ENCODE data around the gene NLK.
"Not testable (repeated sequence)": the region's sequence is repeated elsewhere in the genome, so short reads cannot be mapped to it uniquely, and the experiment has no call there.

NLK gene

DNA sequence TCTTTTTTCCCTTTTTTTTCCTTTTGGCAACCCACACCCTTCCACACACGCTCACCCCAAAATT lies at the start of gene NLK:
Gene NLK (plus strand): TSS at position 21 of the 64 bp plus-strand sequence. CDS start 197 bp downstream, outside the sequence.
- no peak for DNase-seq

DNA sequence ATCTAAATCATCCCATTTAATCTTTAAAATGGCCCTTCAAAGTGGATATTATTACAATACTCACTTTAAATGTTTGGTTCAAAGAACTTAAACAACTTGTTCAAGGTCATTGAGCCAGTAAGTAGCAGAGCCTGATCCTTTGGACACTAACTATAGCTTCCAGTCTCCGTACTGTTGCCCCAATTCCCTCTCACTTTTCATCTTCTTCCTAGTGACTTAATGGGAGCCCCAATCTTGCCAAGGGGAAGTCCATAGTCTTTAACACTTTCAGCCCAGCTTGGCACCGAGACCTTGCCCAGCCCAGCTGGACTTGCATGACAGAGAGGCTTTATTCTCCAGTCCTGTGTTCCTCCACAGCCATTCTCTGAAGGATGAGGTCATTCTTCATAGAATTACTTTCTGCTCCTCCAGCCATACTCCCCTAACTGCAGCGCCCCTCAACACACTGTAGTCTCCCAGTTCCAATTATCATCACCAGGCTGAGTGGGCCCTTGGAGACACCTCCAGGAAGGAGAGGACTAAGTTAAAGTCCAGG lies 49.2 kb upstream of the NLK start:
- no peak for DNase-seq

GRCh38 chr17:27993723-27994310 lies 48.7 kb upstream of the NLK start:
- DNase-seq: no peak

GRCh38 chr17:27994586-27994985 lies 47.9 kb upstream of the NLK start:
- DNase-seq: no peak

GRCh38 chr17:27995554-27995953 lies 46.9 kb upstream of the NLK start:
- no peak for DNase-seq

DNA sequence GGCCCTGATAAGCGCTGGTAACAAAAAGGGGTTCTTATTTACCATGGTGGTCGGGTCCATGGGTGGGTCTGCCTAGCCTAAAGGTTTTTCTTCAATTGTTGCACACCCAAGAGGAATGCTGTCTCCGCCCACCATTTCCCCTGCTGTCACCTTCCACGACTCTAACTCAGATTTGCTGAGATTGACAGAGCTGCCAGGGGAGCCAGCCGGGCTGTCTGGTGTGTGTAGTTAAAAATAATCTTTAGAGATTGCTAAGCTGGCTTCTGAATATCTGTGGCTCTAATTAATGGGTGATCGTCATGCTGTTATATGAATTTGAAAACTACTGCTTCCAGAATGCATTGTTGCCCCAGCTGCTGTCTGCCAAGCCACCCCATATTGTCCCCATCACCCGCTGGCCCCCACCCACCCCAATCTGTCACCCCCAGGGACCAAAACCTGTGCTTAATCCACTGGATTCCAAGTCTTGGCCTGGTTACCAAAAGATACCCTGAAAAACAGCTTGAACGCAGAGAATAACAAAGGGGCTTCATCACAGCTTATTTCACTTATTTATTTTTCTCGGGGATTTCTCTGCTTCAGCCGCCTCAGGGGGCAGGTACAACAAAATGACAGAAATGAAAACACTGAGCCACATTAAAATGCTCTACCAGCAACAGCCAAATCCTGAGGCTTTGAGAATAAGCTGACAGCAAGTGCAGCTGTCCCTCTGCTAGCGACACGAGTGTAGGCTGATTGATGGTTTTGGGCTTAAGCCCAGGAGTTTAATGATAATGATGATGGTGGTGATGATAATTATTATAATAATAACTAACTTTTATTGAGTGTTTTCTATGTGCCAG lies 46.1 kb upstream of the NLK start:
- no peak for DNase-seq

GRCh38 chr17:27997044-27997401 lies 45.5 kb upstream of the NLK start:
- no peak for DNase-seq

DNA sequence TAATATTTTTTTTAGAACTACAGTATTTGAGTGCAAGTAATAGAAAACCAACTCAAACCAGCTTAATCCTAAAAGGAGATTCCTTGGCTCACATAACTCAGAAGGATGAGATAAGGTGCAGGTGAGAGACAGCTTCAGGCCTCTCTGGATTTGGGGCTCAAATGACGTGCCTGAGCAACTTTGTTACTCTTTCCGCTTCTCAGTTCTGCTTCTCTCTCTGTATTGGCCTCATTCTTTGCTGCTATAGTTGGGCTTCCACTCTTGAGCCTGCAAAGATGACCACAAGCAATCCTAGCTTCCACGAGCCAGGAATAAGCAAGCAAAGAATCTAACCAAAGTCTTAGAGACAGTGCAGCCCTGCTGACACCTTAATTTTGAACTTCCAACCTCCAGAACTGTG lies 45.0 kb upstream of the NLK start:
- DNase-seq: no peak

DNA sequence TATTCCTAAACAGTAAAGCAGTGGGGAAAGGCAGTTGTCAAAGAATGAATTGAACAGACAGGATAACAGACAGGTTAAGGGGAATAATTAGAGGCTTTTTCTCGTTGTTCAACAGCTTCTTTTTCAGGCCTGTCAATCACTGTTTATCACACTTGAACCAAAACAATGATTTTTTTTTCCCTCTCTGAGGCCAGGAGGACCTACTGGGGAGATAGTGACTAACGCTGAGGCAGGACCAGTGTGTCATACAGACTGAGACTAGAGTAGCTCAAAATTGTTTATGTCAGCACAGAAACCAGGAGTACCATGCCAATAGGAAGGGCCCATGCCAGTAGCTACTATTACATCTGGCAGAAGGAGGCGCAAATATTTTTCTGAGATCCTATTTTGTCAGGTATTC lies 41.3 kb upstream of the NLK start:
- no peak for DNase-seq

DNA sequence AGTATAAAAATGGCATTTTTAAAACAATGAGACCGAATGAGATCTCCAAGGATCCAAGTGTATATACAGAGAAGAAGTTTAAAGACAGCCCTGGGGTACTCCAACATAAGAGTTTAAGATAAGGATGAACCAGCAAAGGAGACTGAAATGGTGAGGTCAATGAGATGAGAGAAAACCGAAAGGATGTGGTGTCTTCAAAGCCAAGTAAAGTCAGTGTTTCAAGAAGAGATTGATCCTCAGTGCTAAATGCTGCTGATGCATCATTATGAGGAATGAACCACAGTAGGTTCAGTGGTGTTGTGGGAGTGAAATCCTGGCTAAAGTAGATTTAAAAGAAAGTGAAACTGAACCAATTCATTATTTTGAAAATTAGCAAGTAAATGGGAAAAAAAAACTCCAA lies 38.1 kb upstream of the NLK start:
- DNase-seq: no peak

GRCh38 chr17:28007925-28008324 lies 34.6 kb upstream of the NLK start:
- DNase-seq: not testable (repeated sequence)

GRCh38 chr17:28008513-28008912 lies 34.0 kb upstream of the NLK start:
- DNase-seq: no peak

- no peak for DNase-seq
Measured at GRCh38 chr17:28010406-28010805, 32.1 kb upstream of the NLK start.

DNA sequence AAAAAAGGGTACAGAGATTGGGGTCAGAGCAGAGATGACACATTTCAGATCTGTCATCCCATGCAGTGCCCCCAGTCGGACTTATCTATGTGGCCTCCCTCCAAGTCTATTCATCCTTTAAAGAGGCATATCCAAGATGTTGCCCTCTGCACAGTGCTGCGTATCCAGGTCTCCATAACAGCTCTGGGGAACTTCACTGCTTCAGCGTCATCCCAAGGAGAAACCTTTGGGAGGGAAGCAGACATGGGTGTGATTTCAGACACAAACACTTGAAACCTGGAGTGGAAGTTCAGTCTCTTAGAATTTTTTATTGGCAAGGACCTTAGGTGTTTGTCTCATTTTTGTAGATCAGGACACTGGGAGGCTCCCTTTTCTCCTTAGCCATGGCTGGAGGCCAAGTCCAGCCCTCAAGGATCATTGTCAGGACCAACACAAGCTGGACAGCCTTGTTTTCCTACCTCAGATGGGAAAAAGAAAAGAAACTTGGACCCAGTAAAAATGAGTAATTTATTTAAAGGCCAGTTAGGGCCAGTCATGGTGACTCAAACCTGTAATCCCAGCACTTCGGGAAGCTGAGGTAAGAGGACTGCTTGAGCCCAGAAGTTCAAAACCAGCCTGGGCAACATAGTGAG lies 23.9 kb upstream of the NLK start:
- DNase-seq: no peak

DNA sequence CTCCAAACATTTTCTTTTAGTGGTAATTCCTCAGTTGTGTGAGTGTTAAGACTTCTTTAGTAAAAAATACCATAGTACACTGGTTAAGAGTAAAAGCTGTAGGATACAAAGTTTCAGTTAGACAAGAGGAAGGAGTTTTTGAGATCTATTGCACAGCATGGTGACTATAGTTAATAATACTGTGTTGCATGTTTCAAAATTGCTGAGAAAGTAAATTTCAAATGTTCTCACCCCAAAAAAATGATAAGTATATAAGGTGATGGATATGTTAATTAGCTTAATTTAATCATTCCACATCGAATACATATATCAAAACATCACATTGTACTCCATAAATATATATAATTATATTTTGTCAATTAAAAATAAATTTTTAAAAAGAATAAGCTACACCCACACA lies 22.0 kb upstream of the NLK start:
- DNase-seq: no peak

- no peak for DNase-seq
Measured at GRCh38 chr17:28029044-28029443, 13.4 kb upstream of the NLK start.

- no peak for DNase-seq
Measured at GRCh38 chr17:28030386-28030785, 12.1 kb upstream of the NLK start.

- DNase-seq: no peak
Measured at GRCh38 chr17:28031174-28031573, 11.3 kb upstream of the NLK start.

DNA sequence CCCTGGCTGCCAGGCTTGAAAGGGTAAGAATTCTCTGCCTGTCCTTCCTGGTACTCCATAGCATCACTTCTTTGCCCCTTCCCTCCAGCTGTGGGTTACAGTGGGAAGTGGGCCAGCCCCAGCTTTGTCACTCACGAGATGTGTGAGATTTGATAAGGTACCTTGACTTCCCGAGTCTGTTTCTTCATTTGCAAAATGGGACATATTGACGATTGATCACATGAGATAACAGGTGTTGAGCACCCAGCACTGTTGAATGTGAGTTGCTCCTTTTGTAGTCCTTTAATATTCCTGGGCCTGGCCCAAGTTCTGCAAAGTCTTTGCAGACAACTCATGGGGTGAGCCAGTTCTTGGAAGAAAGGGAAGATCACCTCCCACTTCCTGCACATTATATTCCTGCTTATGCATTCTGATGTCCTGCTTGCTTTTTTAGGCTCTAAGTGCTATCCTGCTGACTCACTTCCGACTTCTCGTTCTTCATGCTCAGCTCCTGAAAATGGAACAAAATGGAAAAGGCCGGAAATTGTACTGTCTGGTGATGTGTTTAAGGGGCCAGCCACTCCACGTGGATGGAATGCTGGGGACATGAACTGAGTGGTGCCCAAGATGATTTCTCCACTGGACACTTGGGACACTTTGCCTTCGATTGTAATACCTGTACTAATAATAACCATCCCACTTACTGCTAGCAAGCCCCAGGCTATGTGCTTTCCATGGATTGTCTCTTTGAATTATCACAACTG lies 8.3 kb upstream of the NLK start:
- DNase-seq: no peak

GRCh38 chr17:28035452-28035851 lies 7.0 kb upstream of the NLK start:
- not testable (repeated sequence) for DNase-seq

GRCh38 chr17:28035884-28036283 lies 6.6 kb upstream of the NLK start:
- not testable (repeated sequence) for DNase-seq

GRCh38 chr17:28038802-28039201 lies 3.7 kb upstream of the NLK start:
- DNase-seq: no peak

- no peak for DNase-seq
Measured at GRCh38 chr17:28039251-28039650, 3.2 kb upstream of the NLK start.

- no peak for DNase-seq
Measured at GRCh38 chr17:28040406-28040805, 2.1 kb upstream of the NLK start.

Measured in stimulated activated CD8-positive, alpha-beta memory T cell treated with anti-CD3 and anti-CD28 coated beads, Interleukin-4, amount 100 ng/mL, for 48 hours (primary cell).